GM19372 (cell line): ENCODE results near the gene DBI.
"Not testable (repeated sequence)": the region's sequence is repeated elsewhere in the genome, so short reads cannot be mapped to it uniquely, and the experiment has no call there.

ENCODE experiments used
- ATAC-seq: cut with Tn5 transposase; IDR thresholded peaks from one replicate; pipeline ENCODE4 v1.9.1; 2021; ENCODE audit warnings: mild to moderate bottlenecking, low read depth, moderate library complexity; ENCODE audit not compliant: unreplicated experiment

The DBI gene

GRCh38 chr2:119393971-119394748, 27.4 kb downstream of the DBI start:
- ATAC-seq: no peak

- ATAC-seq: no peak
Observed at GRCh38 chr2:119397196-119397595, 30.4 kb downstream of the DBI start.

GRCh38 chr2:119402106-119402505, 35.3 kb downstream of the DBI start:
- ATAC-seq: no peak

- no peak for ATAC-seq
Observed at GRCh38 chr2:119402645-119403560, 36.1 kb downstream of the DBI start.

- not testable (repeated sequence) for ATAC-seq
Observed at GRCh38 chr2:119403618-119404017, 36.8 kb downstream of the DBI start.

GRCh38 chr2:119405151-119405550, 38.4 kb downstream of the DBI start:
- ATAC-seq: no peak

- ATAC-seq: peak; percentile 64
Observed at GRCh38 chr2:119407430-119408220, 40.8 kb downstream of the DBI start.

GRCh38 chr2:119408221-119408619, 41.4 kb downstream of the DBI start:
- ATAC-seq: no peak

GRCh38 chr2:119409506-119409905, 42.7 kb downstream of the DBI start:
- no peak for ATAC-seq

- no peak for ATAC-seq
Observed at GRCh38 chr2:119414894-119415293, 48.1 kb downstream of the DBI start.

- ATAC-seq: no peak
Observed at GRCh38 chr2:119415630-119416029, 48.9 kb downstream of the DBI start.

GRCh38 chr2:119416299-119416923, 49.6 kb downstream of the DBI start:
- no peak for ATAC-seq

- ATAC-seq: no peak
Observed at GRCh38 chr2:119417908-119418307, 51.1 kb downstream of the DBI start.

- no peak for ATAC-seq
Observed at GRCh38 chr2:119419065-119419464, 52.3 kb downstream of the DBI start.

- no peak for ATAC-seq
Observed at GRCh38 chr2:119419803-119420508, 53.2 kb downstream of the DBI start.

GRCh38 chr2:119421304-119421703, 54.5 kb downstream of the DBI start:
- no peak for ATAC-seq

GRCh38 chr2:119421741-119422140, 55.0 kb downstream of the DBI start:
- ATAC-seq: no peak
